Measurements from ENCODE around the gene CTNNBL1.

The CTNNBL1 gene

GRCh38 chr20:37741570-37741969 lies 47.7 kb downstream of the CTNNBL1 start:
- DNase-seq (ENCODE audit: low read depth), result no peak

GRCh38 chr20:37742131-37742530 lies 48.3 kb downstream of the CTNNBL1 start:
- no peak for DNase-seq (ENCODE audit: low read depth)

- no peak for DNase-seq (ENCODE audit: low read depth)
Observed at GRCh38 chr20:37744347-37744746, 50.5 kb downstream of the CTNNBL1 start.

- DNase-seq (ENCODE audit: low read depth), result no peak
Observed at GRCh38 chr20:37745553-37745952, 51.7 kb downstream of the CTNNBL1 start.

- no peak for DNase-seq (ENCODE audit: low read depth)
Observed at GRCh38 chr20:37748015-37748414, 54.2 kb downstream of the CTNNBL1 start.

GRCh38 chr20:37749218-37749617 lies 55.4 kb downstream of the CTNNBL1 start:
- no peak for DNase-seq (ENCODE audit: low read depth)

- no peak for DNase-seq (ENCODE audit: low read depth)
Observed at GRCh38 chr20:37749620-37750403, 56.0 kb downstream of the CTNNBL1 start.

- no peak for DNase-seq (ENCODE audit: low read depth)
Observed at GRCh38 chr20:37755665-37756064, 61.8 kb downstream of the CTNNBL1 start.

GRCh38 chr20:37756234-37756633 lies 62.4 kb downstream of the CTNNBL1 start:
- DNase-seq (ENCODE audit: low read depth), result no peak

- DNase-seq (ENCODE audit: low read depth), result no peak
Observed at GRCh38 chr20:37757550-37757949, 63.7 kb downstream of the CTNNBL1 start.

- no peak for DNase-seq (ENCODE audit: low read depth)
Observed at GRCh38 chr20:37758332-37758731, 64.5 kb downstream of the CTNNBL1 start.

GRCh38 chr20:37759052-37759553 lies 65.3 kb downstream of the CTNNBL1 start:
- no peak for DNase-seq (ENCODE audit: low read depth)

GRCh38 chr20:37759761-37760209 lies 66.0 kb downstream of the CTNNBL1 start:
- no peak for DNase-seq (ENCODE audit: low read depth)

GRCh38 chr20:37760322-37760721 lies 66.5 kb downstream of the CTNNBL1 start:
- no peak for DNase-seq (ENCODE audit: low read depth)

GRCh38 chr20:37762716-37763485 lies 69.1 kb downstream of the CTNNBL1 start:
- no peak for DNase-seq (ENCODE audit: low read depth)

- no peak for DNase-seq (ENCODE audit: low read depth)
Observed at GRCh38 chr20:37764333-37764935, 70.6 kb downstream of the CTNNBL1 start.

- no peak for DNase-seq (ENCODE audit: low read depth)
Observed at GRCh38 chr20:37770908-37771307, 77.1 kb downstream of the CTNNBL1 start.

GRCh38 chr20:37773291-37773826 lies 79.5 kb downstream of the CTNNBL1 start:
- no peak for DNase-seq (ENCODE audit: low read depth)

GRCh38 chr20:37774156-37774555 lies 80.3 kb downstream of the CTNNBL1 start:
- DNase-seq (ENCODE audit: low read depth), result no peak

GRCh38 chr20:37775200-37775599 lies 81.4 kb downstream of the CTNNBL1 start:
- no peak for DNase-seq (ENCODE audit: low read depth)

- no peak for DNase-seq (ENCODE audit: low read depth)
Observed at GRCh38 chr20:37776049-37776448, 82.2 kb downstream of the CTNNBL1 start.

GRCh38 chr20:37776526-37776925 lies 82.7 kb downstream of the CTNNBL1 start:
- no peak for DNase-seq (ENCODE audit: low read depth)

Measured in stimulated activated CD8-positive, alpha-beta memory T cell treated with anti-CD3 and anti-CD28 coated beads, Interleukin-15, amount 100 ng/mL, for 24 hours (primary cell).